ENCODE measurements around the gene METTL9. TPM values are rescaled to one million over a fixed set of nuclear protein-coding genes. Genes with fewer than 3 reads are reported as not detected.

The METTL9 gene
- total and polyA plus RNA-seq, 2 of the 4 experiments (the other 2 are of a cell fraction), result 54.8 to 95.5 TPM

- Histone ChIP-seq H3K79me1 (ENCODE audit: low read depth in 1 of 2, low read length in 2 of 2) (peaks cover 14 to 43% of the 10 kb centered on the region in 2 experiments), H2AK9ac (replicated peaks; ENCODE audit: low read depth, low read length, poor library complexity) (no peak overlapping the region), H4K5ac (ENCODE audit: low read depth, low read length) (no peak overlapping the region), H3K18ac (ENCODE audit: low read depth, low read length) (no peak overlapping the region), H2BK5ac (ENCODE audit: low read depth, low read length, poor library complexity, severe bottlenecking) (no peak overlapping the region), H3K9me3 (ENCODE audit: control insufficient read depth, insufficient read depth, low read length) (no peaks in the 10 kb centered on the region), H4K91ac (ENCODE audit: insufficient read depth, low read depth, low read length) (no peak overlapping the region), H3K9me1 (ENCODE audit: insufficient read depth, low read length) (no peaks in the 10 kb centered on the region), H2BK20ac (ENCODE audit: low read depth, low read length) (no peak overlapping the region), H3K4me3 (ENCODE audit: insufficient read depth, low read depth, low read length) (no peak overlapping the region), H3K27me3 (ENCODE audit: control insufficient read depth, insufficient read depth, low read length) (no peaks in the 10 kb centered on the region), H3K4me1 (ENCODE audit: control insufficient read depth, insufficient read depth, low read length) (peaks cover 4% of the 10 kb centered on the region; the same call in 1 of the 2 replicates), H2AFZ (replicated peaks; ENCODE audit: low read length, poor library complexity) (no peak overlapping the region), H4K8ac (ENCODE audit: low read depth in 2 of 2, low read length in 2 of 2) (no peak overlapping the region), H3K4ac (ENCODE audit: low read depth, low read length) (no peak overlapping the region), H2BK15ac (ENCODE audit: low read depth, low read length) (no peak overlapping the region), H3K4me2 (ENCODE audit: low read depth, low read length) (no peak overlapping the region), H3K14ac (replicated peaks; ENCODE audit: low read depth, low read length) (no peak overlapping the region), H3K36me3 (ENCODE audit: control insufficient read depth, insufficient read depth, low read length) (peaks cover 11% of the 10 kb centered on the region), H3K27ac (ENCODE audit: insufficient read depth, low read length) (no peak overlapping the region), H2AK5ac (ENCODE audit: low read depth, low read length) (no peak overlapping the region), H3K9ac (ENCODE audit: low read depth, low read length) (no peak overlapping the region), H3K56ac (ENCODE audit: extremely low read depth, insufficient read depth, low read length) (no peak overlapping the region), H2BK120ac (ENCODE audit: low read depth, low read length) (no peak overlapping the region), H3K23ac (ENCODE audit: low read depth, low read length) (no peak overlapping the region), H4K20me1 (ENCODE audit: insufficient read depth, low read length) (no peaks in the 10 kb centered on the region)
- TF ChIP-seq CHD1 (IDR thresholded peaks at IDR 0.05; ENCODE audit: low read depth, low read length), result no peak
- TF ChIP-seq SMC3 (IDR thresholded peaks at IDR 0.05; ENCODE audit: low read depth, low read length), result no peak
- TF ChIP-seq MAFK (IDR thresholded peaks at IDR 0.05; ENCODE audit: low read depth, low read length), result no peak
- no peak for TF ChIP-seq CTCF (conservative IDR thresholded peaks at IDR 0.05; ENCODE audit: low read depth, low read length)
- no peak for TF ChIP-seq FOS (IDR thresholded peaks at IDR 0.05; ENCODE audit: low read depth, low read length)
- no peak for TF ChIP-seq MAZ (IDR thresholded peaks at IDR 0.05; ENCODE audit: borderline replicate concordance, low read depth, low read length)
- TF ChIP-seq NFE2L2 (IDR thresholded peaks at IDR 0.05; ENCODE audit: low read depth, low read length), result no peak
- TF ChIP-seq BHLHE40 (IDR thresholded peaks at IDR 0.05; ENCODE audit: low read depth, low read length), result peak; percentile 77
- dilution Hi-C loops (cut with HindIII; ENCODE audit: low sequenced_read_pairs, unreplicated experiment), result no loop called here
- no peak for ATAC-seq (ENCODE audit: low read depth)
- in situ Hi-C loops (cut with MboI; ENCODE audit: low sequenced_read_pairs), result no loop called here
- 67% methylated on average over 3 of the region's 5 CpGs; no CpG with 5 or more reads in 1 of the 2 experiments for WGBS, 2 experiments (ENCODE audit: extremely low coverage in 2 of 2, insufficient read length in 1 of 2)
- CTCF ChIA-PET, result interaction anchor here (0.6 kb wide), 1 partner anchor 21 kb away, joined by 4 read pairs; no protein-coding TSS in a partner anchor
- peak; percentile 32 for DNase-seq
- intact Hi-C loops (cut with micrococcal nuclease), result no loop called here
- POLR2A ChIA-PET (ENCODE audit: unreplicated experiment), result no interaction called here
- no TSS peak for BruUV-seq (replicated peaks)
Observed at GRCh38 chr16:21628772-21629171, 29.4 kb downstream of the METTL9 start.
